Trophoblast cell (in vitro differentiated cells and primary cell): ENCODE data around the gene PHYHIPL.

Experiments
- DNase-seq, 2 donors: peaks; one replicate each; pipeline ENCODE4 v3.0.0-alpha.2; 2016
- H2AFZ ChIP-seq: 2 replicates; pipeline ENCODE4 v1.6.1; 2013; ENCODE audit warnings: low read length, moderate library complexity, mild to moderate bottlenecking; ENCODE audit not compliant: insufficient read depth, poor library complexity
- H2AK5ac ChIP-seq: 2 replicates; pipeline ENCODE4 v1.6.1; 2013; ENCODE audit warnings: mild to moderate bottlenecking, low read length
- H2BK120ac ChIP-seq: 2 replicates; pipeline ENCODE4 v1.6.1; 2013; ENCODE audit warnings: low read length, mild to moderate bottlenecking, moderate library complexity; ENCODE audit not compliant: insufficient read depth, poor library complexity
- H2BK12ac ChIP-seq: 2 replicates; pipeline ENCODE4 v1.6.1; 2013; ENCODE audit warnings: mild to moderate bottlenecking, low read length, moderate library complexity
- H2BK5ac ChIP-seq: 2 replicates; pipeline ENCODE4 v1.6.1; 2013; ENCODE audit warnings: low read length, low read depth, moderate library complexity, mild to moderate bottlenecking; ENCODE audit not compliant: poor library complexity
- H3K14ac ChIP-seq: 2 replicates; pipeline ENCODE4 v1.6.1; 2013; ENCODE audit warnings: mild to moderate bottlenecking, low read length
- H3K18ac ChIP-seq: 2 replicates; pipeline ENCODE4 v1.6.1; 2013; ENCODE audit warnings: mild to moderate bottlenecking, low read length
- H3K23ac ChIP-seq: 2 replicates; pipeline ENCODE4 v1.6.1; 2013; ENCODE audit warnings: low read length
- H3K27ac ChIP-seq: 2 replicates; pipeline ENCODE4 v1.5.1; 2013; ENCODE audit warnings: low read depth, mild to moderate bottlenecking, inconsistent platforms, low read length, moderate library complexity
- H3K27me3 ChIP-seq: 2 replicates; pipeline ENCODE4 v1.6.1; 2013; ENCODE audit warnings: inconsistent platforms, mild to moderate bottlenecking, low read length, moderate library complexity; ENCODE audit not compliant: insufficient read depth
- H3K36me3 ChIP-seq, 2 experiments: 1 replicate in 1 of 2; 2 replicates in 1 of 2; pipeline ENCODE4 v1.6.1; 2013; ENCODE audit warnings: low read length in 2 of 2, mild to moderate bottlenecking in 2 of 2, moderate library complexity in 1 of 2; ENCODE audit not compliant: insufficient read depth in 2 of 2, control insufficient read depth in 1 of 2
- H3K4ac ChIP-seq: 2 replicates; pipeline ENCODE4 v1.6.1; 2013; ENCODE audit warnings: low read depth, mild to moderate bottlenecking, low read length, moderate library complexity
- H3K4me1 ChIP-seq, 2 experiments: 1 replicate in 1 of 2; 2 replicates in 1 of 2; pipeline ENCODE4 v1.6.1; 2013; ENCODE audit warnings: low read length in 2 of 2, mild to moderate bottlenecking in 2 of 2, moderate library complexity in 1 of 2; ENCODE audit not compliant: insufficient read depth in 2 of 2, control insufficient read depth in 1 of 2
- H3K4me2 ChIP-seq: 2 replicates; pipeline ENCODE4 v1.6.1; 2013; ENCODE audit warnings: inconsistent platforms, mild to moderate bottlenecking, low read length, moderate library complexity
- H3K4me3 ChIP-seq: 2 replicates; pipeline ENCODE4 v1.5.1; 2013; ENCODE audit warnings: mild to moderate bottlenecking, low read depth, low read length, inconsistent platforms
- H3K79me1 ChIP-seq: one replicate; pipeline ENCODE4 v1.6.1; 2013; ENCODE audit warnings: low read length
- H3K79me2 ChIP-seq: 2 replicates; pipeline ENCODE4 v1.6.1; 2013; ENCODE audit warnings: low read length, mild to moderate bottlenecking; ENCODE audit not compliant: control insufficient read depth, insufficient read depth, poor library complexity
- H3K9ac ChIP-seq: 2 replicates; pipeline ENCODE4 v1.6.1; 2013; ENCODE audit warnings: mild to moderate bottlenecking, low read length
- H3K9me3 ChIP-seq: 2 replicates; pipeline ENCODE4 v1.6.1; 2013; ENCODE audit warnings: low read depth, mild to moderate bottlenecking, control low read depth, inconsistent platforms, low read length; ENCODE audit not compliant: insufficient read depth
- H4K12ac ChIP-seq: 2 replicates; pipeline ENCODE4 v1.6.1; 2013; ENCODE audit warnings: low read depth, mild to moderate bottlenecking, low read length, moderate library complexity
- H4K8ac ChIP-seq: 2 replicates; pipeline ENCODE4 v1.6.1; 2013; ENCODE audit warnings: low read depth, mild to moderate bottlenecking, low read length, moderate library complexity
- H4K91ac ChIP-seq: one replicate; pipeline ENCODE4 v1.6.1; 2013; ENCODE audit warnings: low read depth, mild to moderate bottlenecking, low read length, moderate library complexity
- WGBS: extraction: QIAGEN DNeasy Blood & Tissue Kit; methylation state at CpG from one replicate; pipeline ENCODE4 v1.1.7; 2013; ENCODE audit warnings: missing lambda C conversion rate; ENCODE audit not compliant: insufficient read length, insufficient coverage; ENCODE audit errors: extremely low coverage; 5-methylcytosine and 5-hydroxymethylcytosine counted together

Gene PHYHIPL

GRCh38 chr10:59225211-59225610, 48.8 kb downstream of the PHYHIPL start:
- Histone ChIP-seq H3K79me2 (no peaks in the 10 kb centered on the region), H2BK120ac (no peak overlapping the region), H3K4me1 (no peaks in the 10 kb centered on the region), H3K4ac (no peak overlapping the region), H3K4me2 (no peak overlapping the region), H3K27me3 (no peaks in the 10 kb centered on the region), H3K14ac (no peak overlapping the region), H4K8ac (no peak overlapping the region), H2AK5ac (no peak overlapping the region), H2AFZ (no peak overlapping the region), H3K27ac (no peak overlapping the region), H3K18ac (no peak overlapping the region), H3K4me3 (no peak overlapping the region), H4K91ac (no peak overlapping the region), H3K79me1 (no peaks in the 10 kb centered on the region), H3K23ac (no peak overlapping the region), H4K12ac (no peak overlapping the region), H3K9ac (no peak overlapping the region), H2BK5ac (no peak overlapping the region), H2BK12ac (no peak overlapping the region), H3K36me3 (no peaks in the 10 kb centered on the region), H3K9me3 (no peaks in the 10 kb centered on the region)
- DNase-seq: no peak

DNA sequence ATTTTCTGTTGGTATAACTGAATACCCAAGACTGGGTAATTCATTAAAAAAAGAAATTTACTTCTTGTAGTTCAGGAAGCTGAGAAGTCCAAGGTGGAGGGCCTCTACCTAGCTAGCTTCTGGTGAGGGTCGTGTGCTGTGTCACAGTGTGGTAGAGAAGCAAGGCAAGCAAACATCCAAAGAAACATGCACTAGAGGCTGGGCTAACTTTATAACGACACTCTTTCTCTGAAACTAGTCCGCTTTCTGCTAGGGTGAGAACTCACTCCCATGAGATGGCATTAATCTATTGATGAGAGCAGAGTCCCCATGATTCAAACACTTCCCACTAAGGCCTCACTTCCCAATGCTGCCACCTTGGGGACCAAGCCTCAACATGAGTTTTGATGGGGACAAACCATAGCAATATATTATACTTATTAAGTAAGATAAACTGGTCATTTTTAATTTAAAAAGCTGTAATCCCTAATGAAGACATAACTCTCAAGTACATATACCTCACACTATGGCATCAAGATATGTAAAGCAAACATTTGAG, 50.8 kb downstream of the PHYHIPL start:
- Histone ChIP-seq H3K23ac (no peak overlapping the region), H3K27ac (no peak overlapping the region), H2BK120ac (no peak overlapping the region), H3K4me1 (no peaks in the 10 kb centered on the region), H3K9ac (no peak overlapping the region), H2BK12ac (no peak overlapping the region), H3K4me3 (no peak overlapping the region), H4K8ac (no peak overlapping the region), H2BK5ac (no peak overlapping the region), H2AK5ac (no peak overlapping the region), H3K79me1 (no peaks in the 10 kb centered on the region), H4K12ac (no peak overlapping the region), H3K14ac (no peak overlapping the region), H3K9me3 (no peaks in the 10 kb centered on the region), H2AFZ (no peak overlapping the region), H3K36me3 (no peaks in the 10 kb centered on the region), H3K18ac (no peak overlapping the region), H3K4ac (no peak overlapping the region), H3K27me3 (no peaks in the 10 kb centered on the region), H3K4me2 (no peak overlapping the region), H3K79me2 (no peaks in the 10 kb centered on the region), H4K91ac (no peak overlapping the region)
- WGBS: no CpG with 5 or more reads among the region's 3 CpGs
- DNase-seq: no peak

DNA sequence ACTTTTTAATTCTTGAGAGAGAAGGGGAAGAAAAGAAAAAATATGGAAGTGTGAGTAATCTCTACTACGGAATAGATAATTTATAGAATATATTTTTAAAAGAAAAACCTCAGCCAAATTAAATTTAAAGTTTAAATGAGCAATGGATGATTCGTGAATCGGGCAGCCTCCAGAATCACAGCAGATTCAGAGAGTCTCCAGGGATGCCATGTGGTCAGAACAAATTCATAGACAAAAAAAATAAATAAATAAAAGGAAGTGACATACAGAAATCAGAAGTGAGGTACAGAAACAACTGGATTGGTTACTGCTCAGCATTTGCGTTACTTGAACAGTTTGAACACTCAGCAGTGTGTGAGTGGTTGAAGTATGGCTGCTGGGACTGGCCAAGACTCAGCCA, 53.0 kb downstream of the PHYHIPL start:
- Histone ChIP-seq H4K12ac (no peak overlapping the region), H3K27me3 (no peaks in the 10 kb centered on the region), H3K27ac (no peak overlapping the region)

DNA sequence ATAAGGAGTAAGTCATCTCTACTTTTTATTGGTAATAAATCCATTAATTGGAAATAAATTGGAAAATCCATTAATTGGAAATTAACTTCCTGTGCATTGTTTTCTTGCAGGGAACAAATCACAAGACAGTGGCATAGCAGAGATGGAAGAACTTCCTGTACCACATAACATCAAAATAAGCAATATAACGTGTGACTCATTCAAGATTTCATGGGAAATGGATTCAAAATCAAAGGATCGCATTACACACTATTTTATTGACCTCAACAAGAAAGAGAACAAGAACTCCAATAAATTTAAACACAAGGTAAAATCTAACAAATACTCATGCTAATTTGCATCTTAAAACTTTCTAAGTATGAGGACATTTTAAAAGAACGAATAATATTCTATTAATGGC, 57.8 kb downstream of the PHYHIPL start:
- Histone ChIP-seq H3K79me1 (no peaks in the 10 kb centered on the region), H2AK5ac (no peak overlapping the region), H3K79me2 (no peaks in the 10 kb centered on the region), H4K8ac (no peak overlapping the region), H3K9ac (no peak overlapping the region), H3K4ac (no peak overlapping the region), H4K12ac (no peak overlapping the region), H4K91ac (no peak overlapping the region), H2BK12ac (no peak overlapping the region), H2BK120ac (no peak overlapping the region), H3K18ac (no peak overlapping the region), H3K27me3 (no peaks in the 10 kb centered on the region), H3K27ac (no peak overlapping the region), H3K9me3 (no peaks in the 10 kb centered on the region), H3K4me3 (no peak overlapping the region), H3K23ac (no peak overlapping the region), H3K4me2 (no peak overlapping the region), H3K36me3 (no peaks in the 10 kb centered on the region), H3K14ac (no peak overlapping the region), H3K4me1 (no peaks in the 10 kb centered on the region), H2BK5ac (no peak overlapping the region), H2AFZ (no peak overlapping the region)
- no CpG with 5 or more reads among the region's 3 CpGs for WGBS
- no peak for DNase-seq

More for the DNA sequence above, 53.0 kb downstream of the PHYHIPL start:
- H3K4me1 ChIP-seq: no peaks in the 10 kb centered on the region
- no peak overlapping the region for H2BK5ac ChIP-seq
- no peak overlapping the region for H2AK5ac ChIP-seq
- H4K8ac ChIP-seq: no peak overlapping the region
- no peak overlapping the region for H3K18ac ChIP-seq
- no peak overlapping the region for H2BK12ac ChIP-seq
- no CpG with 5 or more reads among the region's 4 CpGs for WGBS
- no peaks in the 10 kb centered on the region for H3K9me3 ChIP-seq
- no peak overlapping the region for H3K4me3 ChIP-seq
- H3K4ac ChIP-seq: no peak overlapping the region
- no peak overlapping the region for H3K23ac ChIP-seq
- no peaks in the 10 kb centered on the region for H3K79me2 ChIP-seq
- H3K14ac ChIP-seq: no peak overlapping the region
- no peaks in the 10 kb centered on the region for H3K79me1 ChIP-seq
- DNase-seq: no peak
- no peak overlapping the region for H3K9ac ChIP-seq
- no peak overlapping the region for H3K4me2 ChIP-seq
- H4K91ac ChIP-seq: no peak overlapping the region
- H2BK120ac ChIP-seq: no peak overlapping the region
- no peak overlapping the region for H2AFZ ChIP-seq
- no peaks in the 10 kb centered on the region for H3K36me3 ChIP-seq
